Neural cell (in vitro differentiated cells): ENCODE measurements around the gene EPB41. TPM values are rescaled to one million over a fixed set of nuclear protein-coding genes. Genes with fewer than 3 reads are reported as not detected.

Experiments
- H2AFZ ChIP-seq: fragments of 200-600, 300-800 bp; sonication (generic), shearing (Covaris generic); 2 replicates; pipeline ENCODE4 v1.6.0; 2014; ENCODE audit warnings: low read depth, mild to moderate bottlenecking, antibody characterized with exemption, low read length, moderate library complexity
- H3F3A ChIP-seq: fragments of 200-600 bp; shearing (Covaris generic); 2 replicates; pipeline ENCODE4 v1.6.1; 2016; ENCODE audit warnings: mild to moderate bottlenecking, moderate library complexity, mixed read lengths, antibody characterized with exemption, low read length; ENCODE audit not compliant: insufficient read depth, poor library complexity, severe bottlenecking
- H3K27ac ChIP-seq: fragments of 200-600, 300-800 bp; sonication (generic), shearing (Covaris generic); 2 replicates; pipeline ENCODE4 v1.5.1; 2014; ENCODE audit warnings: mild to moderate bottlenecking, low read length, moderate library complexity
- H3K27me3 ChIP-seq: fragments of 300-800, 200-600 bp; sonication (generic), shearing (Covaris generic); 2 replicates; pipeline ENCODE4 v1.6.0; 2014; ENCODE audit warnings: mild to moderate bottlenecking, low read depth, low read length, moderate library complexity; ENCODE audit not compliant: insufficient read depth
- H3K36me3 ChIP-seq: fragments of 300-800, 200-600 bp; sonication (generic), shearing (Covaris generic); 2 replicates; pipeline ENCODE4 v1.5.1; 2014; ENCODE audit warnings: mild to moderate bottlenecking, antibody characterized with exemption, low read length, moderate library complexity; ENCODE audit not compliant: insufficient read depth
- H3K4me2 ChIP-seq: fragments of 300-800, 200-600 bp; sonication (generic), shearing (Covaris generic); 2 replicates; pipeline ENCODE4 v1.6.0; 2014; ENCODE audit warnings: mild to moderate bottlenecking, low read length
- H3K4me3 ChIP-seq: fragments of 300-800, 200-600 bp; sonication (generic), shearing (Covaris generic); 2 replicates; pipeline ENCODE4 v1.5.1; 2014; ENCODE audit warnings: mild to moderate bottlenecking, low read length, moderate library complexity
- H3K79me2 ChIP-seq: fragments of 200-600 bp; shearing (Covaris generic); replicated peaks from 2 replicates; pipeline ENCODE4 v1.6.0; 2014; ENCODE audit warnings: mild to moderate bottlenecking, low read length, moderate library complexity; ENCODE audit not compliant: insufficient read depth
- H3K9ac ChIP-seq: fragments of 300-800, 200-600 bp; sonication (generic), shearing (Covaris generic); 2 replicates; pipeline ENCODE4 v1.6.1; 2016; ENCODE audit warnings: mild to moderate bottlenecking, low read length, mixed read lengths
- H3K9me2 ChIP-seq: fragments of 200-600 bp; shearing (Covaris generic); 2 replicates; pipeline ENCODE4 v1.6.1; 2016; ENCODE audit warnings: mild to moderate bottlenecking, low read length, mixed read lengths; ENCODE audit not compliant: insufficient read depth
- H3K9me3 ChIP-seq: fragments of 200-600, 300-800 bp; sonication (generic), shearing (Covaris generic); 2 replicates; pipeline ENCODE4 v1.6.1; 2016; ENCODE audit warnings: mild to moderate bottlenecking, mixed run types, low read length, moderate library complexity, mixed read lengths
- H4K20me1 ChIP-seq: fragments of 200-600 bp; shearing (Covaris generic); 2 replicates; pipeline ENCODE4 v1.6.1; 2016; ENCODE audit warnings: mild to moderate bottlenecking, mixed run types; ENCODE audit not compliant: insufficient read depth
- CTCF ChIP-seq: fragments of 450-650 bp; IDR thresholded peaks from 2 replicates; pipeline ENCODE4 v1.5.1; 2014; ENCODE audit warnings: antibody characterized with exemption, mild to moderate bottlenecking, moderate library complexity; ENCODE audit not compliant: poor library complexity, severe bottlenecking
- EP300 ChIP-seq: fragments of 450-650 bp; conservative IDR thresholded peaks from 2 replicates; pipeline ENCODE4 v1.6.1; 2014; ENCODE audit warnings: antibody characterized with exemption, mild to moderate bottlenecking, moderate library complexity; ENCODE audit not compliant: poor library complexity, severe bottlenecking
- EZH2 ChIP-seq: fragments of 200-600, 300-800 bp; shearing (Covaris generic), sonication (generic); IDR thresholded peaks from 2 replicates; pipeline ENCODE4 v1.6.1; 2014; ENCODE audit warnings: antibody characterized with exemption, low read length, borderline replicate concordance, mild to moderate bottlenecking; ENCODE audit not compliant: insufficient read depth, poor library complexity, severe bottlenecking
- MXI1 ChIP-seq: fragments of 450-650 bp; conservative IDR thresholded peaks from 2 replicates; pipeline ENCODE4 v1.6.1; 2014; ENCODE audit warnings: antibody characterized with exemption, mild to moderate bottlenecking; ENCODE audit not compliant: poor library complexity, severe bottlenecking
- POLR2AphosphoS5 ChIP-seq: IDR thresholded peaks from 2 replicates; pipeline ENCODE4 v1.6.1; 2012
- RAD21 ChIP-seq: fragments of 450-650 bp; conservative IDR thresholded peaks from 2 replicates; pipeline ENCODE4 v1.6.1; 2014; ENCODE audit warnings: antibody characterized with exemption, mild to moderate bottlenecking, moderate library complexity
- REST ChIP-seq: IDR thresholded peaks from 2 replicates; pipeline ENCODE4 v1.6.1; 2012; ENCODE audit warnings: borderline replicate concordance
- SMC3 ChIP-seq: fragments of 450-650 bp; conservative IDR thresholded peaks from 2 replicates; pipeline ENCODE4 v1.6.1; 2014; ENCODE audit warnings: antibody characterized with exemption, mild to moderate bottlenecking, moderate library complexity; ENCODE audit not compliant: poor library complexity
- TAF1 ChIP-seq: IDR thresholded peaks from 2 replicates; pipeline ENCODE4 v1.6.1; 2012; ENCODE audit warnings: low read depth
- polyA plus RNA-seq: library from polyadenylated mRNA; depleted of rRNA; stranded (reverse); fragments of >200 nt; gene quantifications from 2 replicates; pipeline ENCODE4 v1.2.3, GENCODE V29; 2014

EPB41 gene
- polyA plus RNA-seq, 1 donor from 2014 or later = 62.0 TPM

GRCh38 chr1:28983091-28983490 is 68.7 kb downstream of the EPB41 start:
- Histone ChIP-seq H3K36me3 (no peaks in the 10 kb centered on the region), H3K27ac (no peak overlapping the region), H3K4me3 (no peak overlapping the region), H3K27me3 (no peaks in the 10 kb centered on the region), H3K9me2 (no peaks in the 10 kb centered on the region), H3K9me3 (peaks cover 5% of the 10 kb centered on the region), H3F3A (no peaks in the 10 kb centered on the region), H3K9ac (no peak overlapping the region), H3K79me2 (peaks cover 25% of the 10 kb centered on the region), H3K4me2 (no peak overlapping the region), H4K20me1 (no peaks in the 10 kb centered on the region), H2AFZ (no peak overlapping the region)
- TF ChIP-seq RAD21 (no peak), TAF1 (no peak), MXI1 (no peak), POLR2AphosphoS5 (no peak), EZH2 (no peak)

GRCh38 chr1:28983509-28984310 is 69.3 kb downstream of the EPB41 start:
- no peak for TF ChIP-seq REST
- TF ChIP-seq RAD21 = no peak
- no peak for TF ChIP-seq TAF1
- TF ChIP-seq EZH2 = no peak
- TF ChIP-seq MXI1 = no peak
- no peak for TF ChIP-seq CTCF
- no peak for TF ChIP-seq SMC3
- no peak for TF ChIP-seq EP300
- TF ChIP-seq POLR2AphosphoS5 = no peak
- Histone ChIP-seq H2AFZ (no peak overlapping the region), H4K20me1 (no peaks in the 10 kb centered on the region), H3K27me3 (no peaks in the 10 kb centered on the region), H3K27ac (no peak overlapping the region), H3K9ac (no peak overlapping the region), H3K9me2 (no peaks in the 10 kb centered on the region), H3F3A (no peaks in the 10 kb centered on the region), H3K4me3 (no peak overlapping the region), H3K79me2 (peaks cover 21% of the 10 kb centered on the region), H3K9me3 (peaks cover 5% of the 10 kb centered on the region), H3K36me3 (no peaks in the 10 kb centered on the region), H3K4me2 (no peak overlapping the region)
